H1 (cell line): ENCODE results near the gene PGAM2. TPM values are rescaled to one million over a fixed set of nuclear protein-coding genes. Genes with fewer than 3 reads are reported as not detected.

ENCODE experiments used
- CTCF ChIA-PET: fragments of 300-600 bp; sonication (Branson Sonifier 250); formaldehyde crosslinking; loops from one replicate; lab custom pipeline; 2021; ENCODE audit not compliant: partially characterized antibody; lab: Charles Lee
- POLR2A ChIA-PET: fragments of 300-600 bp; sonication (Branson Sonifier 250); formaldehyde crosslinking; loops from one replicate; lab custom pipeline; 2021; ENCODE audit warnings: inconsistent platforms; ENCODE audit not compliant: partially characterized antibody; lab: Charles Lee
- DNase-seq, 2 experiments: peaks; one replicate each; pipeline versions ENCODE4 v3.0.0 to v3.0.0-alpha.2; 2010 to 2022; ENCODE audit warnings: low spot score in 2 of 2, low read depth in 1 of 2, mixed read lengths in 1 of 2
- FAIRE-seq: peaks from 2 replicates; lab custom pipeline; 2011; peaks lifted over from hg19 to GRCh38; lab: Jason Lieb, UNC
- H2AFZ ChIP-seq: 2 replicates; pipeline ENCODE4 v1.8.1; 2012; ENCODE audit warnings: low read length, inconsistent platforms
- H2AK5ac ChIP-seq: 2 replicates; pipeline ENCODE4 v1.6.1; 2013; ENCODE audit warnings: low read depth, low read length
- H2BK120ac ChIP-seq: replicated peaks from 2 replicates; pipeline ENCODE3; 2013; ENCODE audit warnings: low read depth, low read length, inconsistent platforms
- H2BK12ac ChIP-seq: 2 replicates; pipeline ENCODE4 v1.6.1; 2013; ENCODE audit warnings: low read depth, low read length
- H2BK15ac ChIP-seq: 2 replicates; pipeline ENCODE4 v1.6.1; 2013; ENCODE audit warnings: low read length
- H2BK20ac ChIP-seq: 2 replicates; pipeline ENCODE4 v1.6.1; 2013; ENCODE audit warnings: low read length
- H2BK5ac ChIP-seq: 2 replicates; pipeline ENCODE4 v1.6.1; 2013; ENCODE audit warnings: low read depth, low read length
- H3K14ac ChIP-seq: 2 replicates; pipeline ENCODE4 v1.6.1; 2013; ENCODE audit warnings: inconsistent platforms; ENCODE audit not compliant: insufficient read length
- H3K18ac ChIP-seq: 2 replicates; pipeline ENCODE4 v1.6.1; 2013; ENCODE audit warnings: low read length; ENCODE audit errors: extremely low read depth
- H3K23ac ChIP-seq: 2 replicates; pipeline ENCODE4 v1.6.1; 2013; ENCODE audit warnings: inconsistent platforms; ENCODE audit not compliant: insufficient read length
- H3K23me2 ChIP-seq: 2 replicates; pipeline ENCODE4 v1.6.1; 2013; ENCODE audit warnings: low read depth, low read length
- H3K27ac ChIP-seq: 2 replicates; pipeline ENCODE4 v1.6.1; 2011; ENCODE audit warnings: low read depth, low read length, inconsistent platforms
- H3K27me3 ChIP-seq, 4 experiments: replicated peaks in 1 of 4; 1 replicate in 1 of 4; 2 replicates in 3 of 4; pipeline versions ENCODE4 v1.6.1 to v1.8.1; 2011 to 2013; ENCODE audit warnings: low read length in 3 of 4, mild to moderate bottlenecking in 3 of 4, inconsistent platforms in 2 of 4, mixed read lengths in 2 of 4, moderate library complexity in 1 of 4; ENCODE audit not compliant: control insufficient read depth in 3 of 4, insufficient read depth in 3 of 4; ENCODE audit errors: extremely low read depth in 1 of 4
- H3K36me3 ChIP-seq, 4 experiments: 2 replicates each; pipeline versions ENCODE4 v1.6.1 to v1.8.1; 2011 to 2013; ENCODE audit warnings: mild to moderate bottlenecking in 4 of 4, low read length in 3 of 4, moderate library complexity in 2 of 4, control low read depth in 1 of 4, inconsistent platforms in 1 of 4; ENCODE audit not compliant: insufficient read depth in 4 of 4, control insufficient read depth in 2 of 4
- H3K4ac ChIP-seq: replicated peaks from 2 replicates; pipeline ENCODE3; 2013; ENCODE audit warnings: low read length, low read depth, mixed read lengths, inconsistent platforms; ENCODE audit not compliant: insufficient read length
- H3K4me1 ChIP-seq, 4 experiments: replicated peaks in 1 of 4; 1 replicate in 1 of 4; 2 replicates in 3 of 4; pipeline versions ENCODE4 v1.6.1 to v1.8.1; 2011 to 2013; ENCODE audit warnings: low read length in 3 of 4, inconsistent platforms in 2 of 4, mixed read lengths in 1 of 4; ENCODE audit not compliant: insufficient read depth in 4 of 4, control insufficient read depth in 3 of 4
- H3K4me2 ChIP-seq, 2 experiments: 2 replicates each; pipeline versions ENCODE4 v1.6.1 to v1.8.1; 2011 to 2013; ENCODE audit warnings: low read depth in 2 of 2, low read length in 2 of 2, control low read depth in 1 of 2, inconsistent platforms in 1 of 2, mild to moderate bottlenecking in 1 of 2; ENCODE audit not compliant: insufficient read depth in 1 of 2
- H3K4me3 ChIP-seq, 4 experiments: fragments of 200-600, 300-600 bp in 1 of 4; sonication (generic), shearing (Covaris generic), sonication (Bioruptor Twin) in 1 of 4; 2 replicates each; pipeline versions ENCODE4 v1.5.1 to v1.8.1; 2011 to 2016; ENCODE audit warnings: low read length in 4 of 4, low read depth in 3 of 4, control low read depth in 2 of 4, inconsistent platforms in 2 of 4, mild to moderate bottlenecking in 2 of 4, mixed read lengths in 1 of 4, moderate library complexity in 1 of 4; ENCODE audit not compliant: insufficient read depth in 2 of 4; ENCODE audit errors: extremely low read depth in 1 of 4
- H3K56ac ChIP-seq: replicated peaks from 2 replicates; pipeline ENCODE3; 2013; ENCODE audit warnings: low read depth, mild to moderate bottlenecking, mixed read lengths, low read length, inconsistent platforms; ENCODE audit not compliant: insufficient read length
- H3K79me1 ChIP-seq: 2 replicates; pipeline ENCODE4 v1.6.1; 2013; ENCODE audit warnings: low read depth, low read length, control low read depth
- H3K79me2 ChIP-seq, 2 experiments: 2 replicates each; pipeline versions ENCODE4 v1.6.1 to v1.8.1; 2012 to 2013; ENCODE audit warnings: low read length in 2 of 2, mild to moderate bottlenecking in 2 of 2, inconsistent platforms in 1 of 2; ENCODE audit not compliant: insufficient read depth in 2 of 2, control insufficient read depth in 1 of 2
- H3K9ac ChIP-seq, 4 experiments: replicated peaks in 1 of 4; 1 replicate in 1 of 4; 2 replicates in 3 of 4; pipeline versions ENCODE4 v1.6.1 to v1.8.1; 2011 to 2013; ENCODE audit warnings: low read depth in 3 of 4, low read length in 3 of 4, control low read depth in 2 of 4, mild to moderate bottlenecking in 2 of 4, moderate library complexity in 2 of 4, inconsistent platforms in 1 of 4; ENCODE audit errors: extremely low read depth in 1 of 4
- H3K9me3 ChIP-seq, 2 experiments: 2 replicates each; pipeline versions ENCODE4 v1.6.1 to v1.8.1; 2012 to 2013; ENCODE audit warnings: mild to moderate bottlenecking in 2 of 2, moderate library complexity in 2 of 2, control low read depth in 1 of 2, inconsistent platforms in 1 of 2, low read depth in 1 of 2, low read length in 1 of 2, mixed read lengths in 1 of 2; ENCODE audit not compliant: insufficient read depth in 2 of 2
- H4K20me1 ChIP-seq, 2 experiments: replicated peaks in 1 of 2; 2 replicates each; pipeline versions ENCODE3 to v1.8.1; 2011 to 2013; ENCODE audit warnings: inconsistent platforms in 2 of 2, low read length in 2 of 2, mild to moderate bottlenecking in 1 of 2; ENCODE audit not compliant: insufficient read depth in 2 of 2, control insufficient read depth in 1 of 2
- H4K5ac ChIP-seq: 2 replicates; pipeline ENCODE4 v1.6.1; 2013; ENCODE audit warnings: low read length, low read depth, mixed read lengths, inconsistent platforms; ENCODE audit not compliant: insufficient read length
- H4K8ac ChIP-seq: 2 replicates; pipeline ENCODE4 v1.8.0; 2013; ENCODE audit warnings: mild to moderate bottlenecking, moderate library complexity, low read length, inconsistent platforms; ENCODE audit not compliant: insufficient read depth; ENCODE audit errors: extremely low read depth
- H4K91ac ChIP-seq: replicated peaks from 2 replicates; pipeline ENCODE3; 2013; ENCODE audit warnings: low read length, mixed read lengths, inconsistent platforms; ENCODE audit not compliant: insufficient read length
- CBX8 ChIP-seq: fragments of 300-800, 300-1000 bp; sonication (generic); IDR thresholded peaks from 2 replicates; pipeline ENCODE4 v1.7.1; 2016; ENCODE audit warnings: low read depth, low read length, borderline replicate concordance
- CTBP2 ChIP-seq: IDR thresholded peaks from 2 replicates; pipeline ENCODE4 v1.7.0; 2011; ENCODE audit warnings: borderline replicate concordance, mild to moderate bottlenecking, moderate library complexity, mixed read lengths, low read length; ENCODE audit not compliant: insufficient read depth, insufficient read length
- EZH2 ChIP-seq: fragments of 200-600 bp; sonication (generic); IDR thresholded peaks from 2 replicates; pipeline ENCODE4 v1.7.1; 2012; ENCODE audit warnings: low read depth, mild to moderate bottlenecking, moderate library complexity, low read length, inconsistent platforms; ENCODE audit not compliant: severe bottlenecking
- KDM1A ChIP-seq: fragments of 200-600, 300-600 bp; sonication (generic); IDR thresholded peaks from 2 replicates; pipeline ENCODE4 v1.7.1; 2016; ENCODE audit warnings: mild to moderate bottlenecking, low read length, borderline replicate concordance
- KDM5A ChIP-seq: fragments of 200-600 bp; IDR thresholded peaks from 2 replicates; pipeline ENCODE4 v1.7.1; 2012; ENCODE audit warnings: mild to moderate bottlenecking, low read length, inconsistent platforms, mixed read lengths
- SAP30 ChIP-seq: fragments of 300-600 bp; sonication (generic); IDR thresholded peaks from 2 replicates; pipeline ENCODE4 v1.7.1; 2012; ENCODE audit warnings: low read length, moderate library complexity, mild to moderate bottlenecking, inconsistent platforms; ENCODE audit not compliant: insufficient read depth, insufficient replicate concordance
- SIX5 ChIP-seq: IDR thresholded peaks from 2 replicates; pipeline ENCODE4 v1.6.1; 2011; ENCODE audit warnings: mild to moderate bottlenecking, low read depth, low read length
- SRF ChIP-seq: IDR thresholded peaks from 2 replicates; pipeline ENCODE4 v1.6.1; 2011; ENCODE audit warnings: mild to moderate bottlenecking, low read depth, low read length, moderate library complexity
- USF2 ChIP-seq: IDR thresholded peaks from 2 replicates; pipeline ENCODE4 v1.6.1; 2011; ENCODE audit warnings: low read length, improper control_type of control experiment
- WGBS, 2 experiments: shearing (Covaris generic) in 1 of 2; methylation state at CpG; one replicate each; pipeline versions ENCODE4 v1.1.6 to v1.1.7; 2013 to 2015; ENCODE audit warnings: low lambda C conversion rate in 2 of 2, mixed read lengths in 2 of 2, inconsistent platforms in 1 of 2, low coverage in 1 of 2, missing lambda C conversion rate in 1 of 2; ENCODE audit not compliant: insufficient replicate concordance in 2 of 2, insufficient coverage in 1 of 2, insufficient read length in 1 of 2; ENCODE audit errors: extremely low coverage in 1 of 2, missing lambda C conversion rate in 1 of 2; 5-methylcytosine and 5-hydroxymethylcytosine counted together
- polyA plus RNA-seq, 7 experiments: library from polyadenylated mRNA; depleted of rRNA in 3 of 7; stranded (reverse) in 5 of 7; unstranded in 2 of 7; fragments of >200 nt in 5 of 7; fragments of 200-250 nt in 2 of 7; gene quantifications; 1 replicate in 5 of 7; 2 replicates in 1 of 7; 4 replicates in 1 of 7; pipeline versions ENCODE4 v1.2.1 to v1.2.3, GENCODE V29; 2011 to 2013; ENCODE audit warnings: missing spikeins in 2 of 7, mixed read lengths in 2 of 7
- total RNA-seq: library from RNA; stranded (reverse); fragmentation: NEBNext Ultra II Directional; extraction: Animal tissue kit (Norgen Biotek cat#: 25700); gene quantifications from 2 replicates; pipeline ENCODE4 v1.2.1, GENCODE V29; 2021

The PGAM2 gene
- total and polyA plus RNA-seq, 2 of the 8 experiments (the other 6 are each of a cell fraction or from before 2014, with no cell fraction given), result 2.1 to 2.9 TPM

- H3K4me3 ChIP-seq, result no peak overlapping the region
- H2BK5ac ChIP-seq, result no peak overlapping the region
- no peak overlapping the region for H2AK5ac ChIP-seq
- no peak overlapping the region for H3K14ac ChIP-seq
- ChIA-PET CTCF (interaction anchor here (0.6 to 2.7 kb wide), 6 partner anchors 8 to 83 kb away, joined by 3 to 15 read pairs (median 3); no protein-coding TSS in a partner anchor), POLR2A (interaction anchor here (1.4 to 5.5 kb wide), 3 partner anchors 10 to 39 kb away, joined by 3 to 48 read pairs (median 3); partner anchors contain the start of gene PGAM2)
- H2BK120ac ChIP-seq, result no peak overlapping the region
- 87% methylated on average over 17 of the region's 17 CpGs; no CpG with 5 or more reads in 1 of the 2 experiments for WGBS, 2 experiments
- H3K9ac ChIP-seq, result no peak overlapping the region
- H4K8ac ChIP-seq, result no peak overlapping the region
- no peak overlapping the region for H2AFZ ChIP-seq
- no peak overlapping the region for H4K5ac ChIP-seq
- peaks cover 0 to 8% of the 10 kb centered on the region in 2 experiments for H4K20me1 ChIP-seq
- H2BK20ac ChIP-seq, result no peak overlapping the region
- H3K27ac ChIP-seq, result no peak overlapping the region
- no peak overlapping the region for H3K56ac ChIP-seq
- H3K18ac ChIP-seq, result no peak overlapping the region
- H3K79me2 ChIP-seq, result no peaks in the 10 kb centered on the region
- H3K4me1 ChIP-seq, result no peaks in the 10 kb centered on the region
- no peaks in the 10 kb centered on the region for H3K27me3 ChIP-seq
- DNase-seq (no peak), FAIRE-seq (no peak)
- peaks cover 17 to 27% (median 18%) of the 10 kb centered on the region in 4 experiments for H3K36me3 ChIP-seq
- no peak overlapping the region for H2BK12ac ChIP-seq
- H3K4ac ChIP-seq, result no peak overlapping the region
- no peaks in the 10 kb centered on the region for H3K23me2 ChIP-seq
- H3K4me2 ChIP-seq, result no peak overlapping the region
- no peak overlapping the region for H2BK15ac ChIP-seq
- no peak overlapping the region for H4K91ac ChIP-seq
- H3K79me1 ChIP-seq, result no peaks in the 10 kb centered on the region
- no peak overlapping the region for H3K23ac ChIP-seq
- H3K9me3 ChIP-seq, result no peaks in the 10 kb centered on the region
- no peak for TF ChIP-seq SIX5
- TF ChIP-seq USF2, result no peak
- no peak for TF ChIP-seq CTBP2
- no peak for TF ChIP-seq KDM1A
- TF ChIP-seq SAP30, result no peak
- TF ChIP-seq SRF, result no peak
- no peak for TF ChIP-seq KDM5A
- no peak for TF ChIP-seq CBX8
- no peak for TF ChIP-seq EZH2
These were observed 10.1 kb upstream of the PGAM2 start for GRCh38 chr7:44075296-44076075.
